ENCODE measurements around the gene IGSF8. TPM values are rescaled to one million over a fixed set of nuclear protein-coding genes. Genes with fewer than 3 reads are reported as not detected.

Gene IGSF8
- total and polyA plus RNA-seq, 2 experiments from 2014 or later, result 32.9 to 52.2 TPM

DNA sequence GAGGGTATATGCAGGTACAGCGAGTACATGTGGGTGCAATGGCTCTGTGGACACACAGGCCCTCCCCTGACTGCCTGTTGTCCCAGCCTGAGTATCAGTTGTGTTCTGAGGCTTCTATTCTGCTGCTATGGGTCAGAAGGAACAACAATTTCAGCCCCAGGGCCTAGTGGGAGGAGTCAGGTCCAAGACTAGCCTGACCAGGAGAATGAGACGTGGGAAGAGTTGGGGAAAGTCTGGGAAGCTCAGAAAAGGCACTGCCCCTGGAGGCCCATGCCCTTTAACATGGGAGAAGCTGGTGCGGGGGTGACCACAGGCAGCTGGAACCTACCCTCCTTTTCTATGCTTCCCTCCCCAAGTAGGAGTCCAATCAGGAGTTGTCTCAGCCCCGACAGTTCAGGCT is 7.7 kb downstream of the IGSF8 start:
- no peaks in the 10 kb centered on the region for H3K36me3 ChIP-seq (ENCODE audit: low read depth)
- no peak overlapping the region for H3K9ac ChIP-seq
- TF ChIP-seq EZH2 (IDR thresholded peaks at IDR 0.05; ENCODE audit: insufficient read depth, poor library complexity, severe bottlenecking) (no peak), EZH2phosphoT487 (IDR thresholded peaks at IDR 0.05; ENCODE audit: insufficient read depth, low read depth) (no peak)
- H3K27me3 ChIP-seq (replicated peaks; ENCODE audit: insufficient read depth), result no peaks in the 10 kb centered on the region
- H3K4me2 ChIP-seq (ENCODE audit: unreplicated experiment), result no peak overlapping the region
- no peak overlapping the region for H3K4me3 ChIP-seq
- in situ Hi-C loops (cut with MboI), result no loop called here
- no peaks in the 10 kb centered on the region for H3K9me2 ChIP-seq (ENCODE audit: insufficient read depth)
- 95 to 98% methylated on average over 4 of the region's 4 CpGs for WGBS, 2 experiments (ENCODE audit: low coverage in 1 of 2, low lambda C conversion rate in 2 of 2, missing lambda C conversion rate in 2 of 2)
- no peak for DNase-seq
- no peaks in the 10 kb centered on the region for H3K9me3 ChIP-seq (ENCODE audit: low read depth)
- no peaks in the 10 kb centered on the region for H4K20me1 ChIP-seq (ENCODE audit: insufficient read depth)
- no peaks in the 10 kb centered on the region for H3F3A ChIP-seq (ENCODE audit: insufficient read depth)
- no peak overlapping the region for H3K27ac ChIP-seq
- H3K4me1 ChIP-seq (ENCODE audit: insufficient read depth), result no peaks in the 10 kb centered on the region
- H3K79me2 ChIP-seq (ENCODE audit: insufficient read depth), result no peaks in the 10 kb centered on the region
- H2AFZ ChIP-seq, result no peak overlapping the region

DNA sequence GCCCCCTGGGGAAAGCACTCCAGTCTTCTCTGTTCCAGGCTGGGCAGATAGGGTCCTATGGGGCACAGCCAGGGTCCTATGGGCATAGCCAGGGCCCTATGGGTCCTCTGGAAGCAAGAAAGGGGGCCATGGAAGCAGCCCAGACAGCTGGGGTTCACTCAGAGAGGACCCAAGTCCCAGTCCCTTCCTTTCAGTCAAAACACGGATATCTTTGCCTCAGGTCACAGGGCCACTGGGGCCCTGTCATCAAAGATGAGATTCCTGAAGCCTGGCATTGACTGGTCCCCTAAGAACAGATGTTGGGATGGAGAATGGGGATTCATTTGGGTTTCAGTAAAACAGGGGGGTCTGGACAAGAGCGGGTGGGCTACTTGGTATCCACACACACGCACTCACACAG is 8.5 kb downstream of the IGSF8 start:
- no peak for TF ChIP-seq EZH2 (IDR thresholded peaks at IDR 0.05; ENCODE audit: insufficient read depth, poor library complexity, severe bottlenecking)
- TF ChIP-seq EZH2phosphoT487 (IDR thresholded peaks at IDR 0.05; ENCODE audit: insufficient read depth, low read depth), result no peak
- 68 to 86% methylated on average over 3 of the region's 3 CpGs for WGBS, 2 experiments (ENCODE audit: low coverage in 1 of 2, low lambda C conversion rate in 2 of 2, missing lambda C conversion rate in 2 of 2)
- in situ Hi-C loops (cut with MboI), result no loop called here

DNA sequence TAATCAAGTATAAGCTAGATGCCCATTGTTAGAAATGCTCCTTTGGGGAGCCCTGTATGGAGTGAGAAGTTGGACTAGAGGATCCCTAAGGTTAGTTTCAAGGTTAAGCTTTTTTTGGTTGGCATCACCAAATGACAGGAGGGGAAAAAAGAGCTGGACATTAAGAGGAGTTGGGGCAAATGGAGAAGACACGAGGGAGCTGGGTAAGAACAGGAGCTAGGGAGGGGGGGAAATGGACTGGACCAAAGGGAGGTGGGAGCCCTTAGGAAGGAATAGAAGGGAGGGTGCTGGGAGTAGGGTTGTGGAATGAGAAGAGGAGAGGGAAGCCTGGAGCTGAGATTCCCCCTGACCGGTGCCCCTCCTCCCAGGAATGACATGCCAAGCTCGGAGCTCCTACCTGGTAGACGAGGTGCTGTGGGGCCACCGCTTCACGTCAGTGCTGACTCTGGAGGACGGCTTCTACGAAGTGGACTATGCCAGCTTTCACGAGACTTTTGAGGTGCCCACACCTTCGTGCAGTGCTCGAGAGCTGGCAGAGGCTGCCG is 11.2 kb downstream of the IGSF8 start:
- TF ChIP-seq EZH2 (IDR thresholded peaks at IDR 0.05; ENCODE audit: insufficient read depth, poor library complexity, severe bottlenecking) (no peak), EZH2phosphoT487 (IDR thresholded peaks at IDR 0.05; ENCODE audit: insufficient read depth, low read depth) (no peak)
- in situ Hi-C loops (cut with MboI), result no loop called here

More for the DNA sequence above, 8.5 kb downstream of the IGSF8 start:
- DNase-seq, result no peak
- H3K36me3 ChIP-seq (ENCODE audit: low read depth), result no peaks in the 10 kb centered on the region
- no peaks in the 10 kb centered on the region for H3K9me2 ChIP-seq (ENCODE audit: insufficient read depth)
- no peaks in the 10 kb centered on the region for H3F3A ChIP-seq (ENCODE audit: insufficient read depth)
- no peaks in the 10 kb centered on the region for H3K4me1 ChIP-seq (ENCODE audit: insufficient read depth)
- no peaks in the 10 kb centered on the region for H3K9me3 ChIP-seq (ENCODE audit: low read depth)
- H3K4me3 ChIP-seq, result no peak overlapping the region
- no peak overlapping the region for H3K4me2 ChIP-seq (ENCODE audit: unreplicated experiment)
- H3K79me2 ChIP-seq (ENCODE audit: insufficient read depth), result no peaks in the 10 kb centered on the region
- no peak overlapping the region for H3K9ac ChIP-seq
- no peak overlapping the region for H3K27ac ChIP-seq
- H2AFZ ChIP-seq, result no peak overlapping the region
- H4K20me1 ChIP-seq (ENCODE audit: insufficient read depth), result no peaks in the 10 kb centered on the region
- H3K27me3 ChIP-seq (replicated peaks; ENCODE audit: insufficient read depth), result no peaks in the 10 kb centered on the region

DNA sequence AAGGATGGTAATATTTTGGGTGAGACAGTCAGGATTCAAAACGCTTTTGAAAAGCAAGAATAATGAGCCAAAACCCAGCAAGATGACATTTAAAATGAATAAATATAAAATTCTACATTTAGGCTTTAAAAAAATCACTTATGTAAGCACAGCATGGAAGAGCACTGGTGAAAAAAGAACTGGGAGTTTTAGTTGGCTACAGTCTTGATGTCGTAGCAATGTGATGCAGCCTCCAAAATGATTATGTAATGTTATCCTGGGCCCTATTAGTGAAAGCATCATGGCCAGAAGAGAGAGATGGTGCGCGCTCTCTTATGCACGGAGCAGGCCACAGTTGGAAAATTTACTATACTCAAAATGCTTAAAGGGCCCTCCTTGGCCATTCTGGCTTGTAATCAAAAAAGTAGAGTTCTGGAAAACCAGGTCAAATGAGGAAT is 11.9 kb downstream of the IGSF8 start:
- Histone ChIP-seq H3K27ac (no peak overlapping the region), H3K9ac (no peak overlapping the region), H3K79me2 (ENCODE audit: insufficient read depth) (no peaks in the 10 kb centered on the region), H3F3A (ENCODE audit: insufficient read depth) (no peaks in the 10 kb centered on the region), H4K20me1 (ENCODE audit: insufficient read depth) (no peaks in the 10 kb centered on the region), H3K9me2 (ENCODE audit: insufficient read depth) (no peaks in the 10 kb centered on the region), H3K27me3 (replicated peaks; ENCODE audit: insufficient read depth) (peaks cover 24% of the 10 kb centered on the region), H3K4me2 (ENCODE audit: unreplicated experiment) (no peak overlapping the region), H3K4me3 (no peak overlapping the region), H3K4me1 (ENCODE audit: insufficient read depth) (no peaks in the 10 kb centered on the region), H3K36me3 (ENCODE audit: low read depth) (no peaks in the 10 kb centered on the region), H3K9me3 (ENCODE audit: low read depth) (no peaks in the 10 kb centered on the region), H2AFZ (no peak overlapping the region)
- WGBS, 2 experiments (ENCODE audit: low coverage in 1 of 2, low lambda C conversion rate in 2 of 2, missing lambda C conversion rate in 2 of 2), result 39 to 47% methylated on average over 5 of the region's 5 CpGs
- TF ChIP-seq EZH2 (IDR thresholded peaks at IDR 0.05; ENCODE audit: insufficient read depth, poor library complexity, severe bottlenecking), result no peak
- TF ChIP-seq EZH2phosphoT487 (IDR thresholded peaks at IDR 0.05; ENCODE audit: insufficient read depth, low read depth), result no peak
- no peak for DNase-seq
- in situ Hi-C loops (cut with MboI), result no loop called here

More for the DNA sequence above, 11.2 kb downstream of the IGSF8 start:
- H3K4me2 ChIP-seq (ENCODE audit: unreplicated experiment), result no peak overlapping the region
- no peak overlapping the region for H3K9ac ChIP-seq
- no peaks in the 10 kb centered on the region for H3K79me2 ChIP-seq (ENCODE audit: insufficient read depth)
- H3K9me2 ChIP-seq (ENCODE audit: insufficient read depth), result no peaks in the 10 kb centered on the region
- WGBS, 2 experiments (ENCODE audit: low coverage in 1 of 2, low lambda C conversion rate in 2 of 2, missing lambda C conversion rate in 2 of 2), result 89 to 92% methylated on average over 10 to 12 of the region's 12 CpGs
- no peaks in the 10 kb centered on the region for H3K4me1 ChIP-seq (ENCODE audit: insufficient read depth)
- no peak overlapping the region for H3K4me3 ChIP-seq
- no peaks in the 10 kb centered on the region for H3F3A ChIP-seq (ENCODE audit: insufficient read depth)
- DNase-seq, result no peak
- peaks cover 17% of the 10 kb centered on the region for H3K27me3 ChIP-seq (replicated peaks; ENCODE audit: insufficient read depth)
- H4K20me1 ChIP-seq (ENCODE audit: insufficient read depth), result no peaks in the 10 kb centered on the region
- H3K9me3 ChIP-seq (ENCODE audit: low read depth), result no peaks in the 10 kb centered on the region
- H3K27ac ChIP-seq, result no peak overlapping the region
- H2AFZ ChIP-seq, result no peak overlapping the region
- no peaks in the 10 kb centered on the region for H3K36me3 ChIP-seq (ENCODE audit: low read depth)

All from GM23248 (cell line).